ENCODE measurements around the gene MARCKS.
"Not testable (repeated sequence)": the region's sequence is repeated elsewhere in the genome, so short reads cannot be mapped to it uniquely, and the experiment has no call there.

MARCKS gene

DNA sequence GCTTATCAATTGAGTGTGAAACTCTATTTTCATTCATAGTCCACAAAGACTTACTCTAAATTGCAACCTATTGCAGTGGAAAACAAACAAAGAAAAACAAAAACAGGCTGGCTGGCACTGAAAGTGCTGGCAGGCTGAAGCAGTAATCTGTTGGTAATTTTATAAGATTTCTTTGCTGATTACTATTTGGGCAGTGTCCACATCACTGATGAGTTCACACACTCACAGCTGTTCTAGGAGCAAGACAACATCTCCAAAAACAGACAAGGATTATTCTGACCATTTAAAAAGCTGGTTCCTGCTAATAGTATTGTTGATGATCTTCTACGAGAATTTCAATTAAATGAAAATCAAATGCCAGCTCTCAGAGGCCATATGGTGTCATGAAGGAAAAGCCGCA lies 26.9 kb downstream of the MARCKS start:
- no peak for DNase-seq (ENCODE audit: low read depth)

DNA sequence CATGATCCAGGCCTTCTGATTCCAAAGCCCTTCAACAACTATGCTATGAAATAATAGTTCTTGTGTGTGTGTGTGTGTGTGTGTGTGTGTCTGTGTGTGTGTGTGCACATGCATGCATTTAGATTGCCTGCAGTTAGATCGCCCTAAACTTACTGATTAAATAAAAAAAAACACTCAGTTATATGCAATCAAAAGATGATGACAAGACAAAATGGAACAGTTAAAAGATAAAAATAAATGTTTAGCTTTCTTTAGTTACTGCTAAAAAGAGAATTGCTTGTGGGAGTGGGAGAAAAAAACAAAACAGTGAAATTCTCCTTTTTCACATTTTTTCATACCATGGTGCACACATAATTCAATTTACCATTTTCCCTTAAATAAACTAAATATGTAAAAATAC lies 29.4 kb downstream of the MARCKS start:
- no peak for DNase-seq (ENCODE audit: low read depth)

DNA sequence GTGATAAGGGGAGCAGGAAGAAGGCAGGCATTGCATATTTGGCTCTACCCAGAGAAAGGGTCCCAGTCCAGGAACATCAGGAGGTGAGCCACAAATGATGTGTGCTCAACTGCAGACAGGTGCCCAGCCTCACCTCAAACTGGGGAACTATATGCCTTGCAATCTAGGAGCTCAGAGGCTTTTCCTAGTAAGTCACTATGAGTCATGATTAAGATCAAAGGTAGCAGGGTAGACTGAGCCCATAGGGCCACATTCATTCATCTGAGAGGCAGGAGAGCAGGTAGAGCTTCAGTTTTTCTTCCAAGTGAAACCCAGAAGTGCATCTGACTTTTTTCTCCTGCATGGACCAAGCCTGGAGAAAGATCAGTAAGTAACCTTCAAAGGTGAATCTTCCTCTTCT lies 31.3 kb downstream of the MARCKS start:
- DNase-seq (ENCODE audit: low read depth) = no peak

DNA sequence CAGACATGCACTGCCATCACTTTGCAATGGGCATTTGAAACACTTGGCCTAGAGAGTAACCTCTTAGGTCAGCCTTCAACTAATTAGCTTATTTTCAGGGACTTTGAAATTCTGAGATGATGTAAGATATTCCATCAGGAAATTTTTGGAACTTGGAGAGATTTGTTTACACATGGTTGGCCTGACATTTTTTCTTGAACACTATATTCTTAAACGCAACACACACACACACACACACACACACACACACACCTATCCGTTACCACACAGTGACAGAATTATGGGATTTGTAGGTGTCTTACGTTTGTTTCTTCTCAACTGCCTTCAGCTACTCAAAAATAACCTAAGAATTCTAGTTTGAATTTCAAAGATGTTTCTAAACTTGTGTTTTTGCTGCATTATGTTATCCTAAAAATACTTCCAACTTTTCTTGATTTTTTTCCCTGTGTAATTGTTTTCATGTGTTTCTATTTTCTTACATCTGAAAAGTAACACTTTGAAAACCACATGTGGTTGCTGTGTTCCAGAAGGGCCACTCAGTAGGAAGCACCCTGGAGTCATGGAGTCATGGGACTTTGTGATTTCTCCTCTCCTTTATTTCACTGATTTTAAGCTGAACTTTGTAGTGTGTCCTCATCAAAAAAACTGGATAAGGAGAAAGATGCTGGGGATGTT lies 31.9 kb downstream of the MARCKS start:
- no peak for DNase-seq (ENCODE audit: low read depth)

DNA sequence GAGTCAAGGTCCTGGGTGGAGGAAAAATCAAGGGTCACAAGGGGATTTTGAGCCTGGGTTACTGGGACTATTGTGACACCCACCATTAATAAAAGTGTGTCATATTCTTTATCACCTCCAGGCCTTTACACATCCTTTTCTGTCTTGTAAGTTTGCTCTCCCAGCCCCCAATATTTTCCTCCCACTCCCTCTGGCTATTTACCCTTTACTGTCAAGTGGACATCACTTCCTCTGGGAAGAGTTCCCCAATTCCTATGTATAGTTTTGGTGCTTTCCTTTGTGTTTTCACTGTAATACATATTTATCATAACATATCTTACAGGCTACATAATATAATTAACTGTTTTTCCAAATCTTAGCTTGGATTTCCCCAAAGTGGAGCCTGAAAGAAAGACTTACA lies 36.3 kb downstream of the MARCKS start:
- no peak for DNase-seq (ENCODE audit: low read depth)

DNA sequence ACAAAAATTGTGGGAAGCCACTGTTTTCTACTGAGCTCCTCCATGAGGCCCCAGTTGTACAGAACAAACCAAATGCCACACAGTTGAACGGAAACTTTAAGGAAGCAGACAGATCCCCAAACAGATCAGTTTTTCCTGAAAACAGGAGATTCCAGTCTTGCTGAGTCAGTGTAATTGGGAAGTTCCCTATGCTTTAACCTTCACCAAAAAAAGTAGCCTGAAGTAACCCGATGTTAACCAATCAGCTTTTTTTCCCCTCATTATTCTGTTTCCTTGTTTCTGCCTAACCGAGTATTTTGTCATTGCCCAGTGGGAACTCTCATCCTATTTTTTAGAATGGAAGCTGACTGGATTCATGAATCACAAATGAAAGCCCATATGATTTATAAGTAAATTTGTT lies 36.7 kb downstream of the MARCKS start:
- DNase-seq (ENCODE audit: low read depth) = no peak

DNA sequence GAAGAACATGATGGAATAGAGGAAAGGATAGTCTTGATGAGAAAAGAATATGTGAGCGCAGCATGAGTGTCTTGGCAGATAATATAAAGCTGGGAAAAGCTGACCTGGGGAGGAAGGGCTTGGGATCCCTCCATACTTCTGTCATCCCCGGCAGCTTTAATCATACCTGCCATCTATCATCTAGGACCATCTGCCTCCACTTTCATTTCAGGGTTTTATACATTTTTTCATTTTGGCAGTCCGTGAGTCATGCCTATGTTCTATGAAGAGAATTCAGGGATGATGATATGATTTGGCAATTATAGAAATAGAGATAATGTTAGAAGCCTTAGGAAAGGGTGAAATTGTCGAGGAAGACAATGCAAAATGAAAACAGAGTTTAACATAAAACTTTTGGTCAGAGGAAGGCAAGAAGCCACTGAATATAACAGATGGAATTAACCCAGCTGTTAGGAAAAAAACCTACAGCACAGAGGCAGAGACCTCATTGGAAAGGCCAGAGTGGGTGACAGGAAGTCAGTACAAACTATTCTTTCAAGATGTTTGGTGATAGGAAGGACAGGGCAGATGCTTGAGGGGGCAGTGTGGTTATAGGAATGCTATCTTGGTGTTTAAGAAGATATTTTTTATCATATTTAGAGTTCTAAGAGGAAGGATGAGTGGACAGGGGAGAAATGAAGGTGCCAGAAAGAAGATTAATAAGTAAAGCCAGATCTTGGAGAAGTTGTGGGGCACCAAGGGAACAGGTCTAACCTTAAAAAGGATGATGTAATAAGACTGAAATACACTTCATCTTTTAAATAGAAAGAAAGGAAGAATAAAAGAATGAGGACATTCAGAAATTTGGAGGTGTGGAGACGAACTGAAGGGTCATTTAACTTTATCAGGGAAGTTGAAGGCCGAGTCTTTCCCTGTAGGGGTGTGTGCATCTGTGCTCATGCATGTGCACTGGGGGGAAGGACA lies 37.8 kb downstream of the MARCKS start:
- DNase-seq (ENCODE audit: low read depth) = no peak

DNA sequence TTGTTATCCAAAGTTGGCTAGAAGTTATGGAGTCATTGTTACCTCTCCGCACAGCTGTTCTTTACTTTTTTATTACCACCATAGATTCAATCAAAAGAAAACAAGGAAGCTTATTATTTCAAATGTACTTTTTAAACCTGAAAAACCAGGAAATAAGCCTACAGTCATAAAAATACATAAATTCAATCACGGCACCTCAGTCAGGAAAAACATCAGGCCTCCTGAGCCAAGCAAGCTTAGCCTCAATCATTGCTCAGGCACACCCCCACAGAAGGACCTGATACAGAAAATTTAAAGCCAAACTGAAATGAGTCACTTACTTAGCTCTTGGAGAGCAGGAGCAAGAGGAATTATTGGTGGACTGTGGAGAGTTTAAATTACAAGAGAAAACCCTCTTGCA lies 44.3 kb downstream of the MARCKS start:
- no peak for DNase-seq (ENCODE audit: low read depth)

DNA sequence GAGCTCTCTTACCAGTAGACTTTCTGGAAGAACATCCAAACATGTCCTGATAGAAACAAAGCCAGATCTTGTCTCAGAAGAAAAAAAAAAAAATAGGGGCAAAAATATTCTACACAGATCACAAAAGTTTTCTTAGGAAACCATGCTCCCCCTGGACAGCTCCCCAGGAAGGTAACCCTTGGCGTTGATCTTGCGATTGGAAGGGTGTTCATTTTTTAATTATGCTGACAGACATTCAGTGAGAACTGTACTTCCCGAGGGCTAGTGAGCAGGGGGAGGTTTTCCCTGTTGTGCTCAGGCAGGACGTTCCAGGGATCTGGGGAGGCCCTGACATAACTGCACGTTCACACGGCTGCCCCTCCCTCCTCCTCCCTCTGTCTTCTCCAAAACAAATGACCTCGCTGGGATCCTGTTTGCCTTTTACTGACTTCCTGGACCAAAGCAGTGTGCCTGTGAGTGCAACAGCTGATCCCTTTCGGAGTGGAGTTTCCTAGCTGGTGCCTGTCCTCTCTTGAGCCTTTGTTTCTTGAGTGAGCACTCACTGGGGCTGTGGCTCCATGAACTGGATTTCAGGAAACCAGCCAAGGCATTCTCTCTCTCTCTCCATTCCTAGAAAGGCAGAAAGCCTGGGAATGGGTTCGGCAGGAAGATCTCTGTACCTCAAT lies 46.7 kb downstream of the MARCKS start:
- no peak for DNase-seq (ENCODE audit: low read depth)

DNA sequence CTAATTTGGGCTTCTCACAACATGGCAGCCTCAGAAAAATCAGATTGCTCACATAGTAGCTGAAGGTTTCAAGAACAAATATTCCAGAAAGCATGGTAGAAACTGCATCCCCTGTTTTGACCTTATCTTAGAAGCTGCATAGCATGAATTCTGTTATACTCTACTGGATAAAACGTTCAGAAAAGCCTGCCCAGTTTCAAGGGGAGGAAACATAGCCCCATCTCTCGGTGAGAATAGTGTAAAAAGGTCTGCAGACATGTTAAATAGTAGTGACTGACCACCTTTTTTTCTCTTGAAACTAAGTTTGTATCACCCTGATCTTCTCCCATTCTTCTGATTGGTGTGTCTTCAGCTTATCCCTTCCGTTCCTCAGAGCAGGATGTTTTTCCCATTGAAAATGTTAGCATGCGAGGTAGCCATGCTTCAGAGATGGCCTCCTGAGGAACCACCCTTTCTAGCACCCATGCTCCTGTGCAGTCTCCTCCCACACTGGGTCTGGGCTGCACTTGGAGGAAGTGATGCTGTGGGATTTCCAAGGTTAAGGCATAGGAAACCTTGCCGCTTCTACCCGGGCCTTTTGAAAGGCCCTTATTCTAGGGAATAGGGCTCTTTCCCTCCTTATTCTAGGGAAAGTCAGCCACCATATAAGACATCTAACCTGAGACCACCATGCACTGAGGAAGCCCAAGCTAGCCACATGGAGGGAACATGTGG lies 50.1 kb downstream of the MARCKS start:
- DNase-seq (ENCODE audit: low read depth) = no peak

DNA sequence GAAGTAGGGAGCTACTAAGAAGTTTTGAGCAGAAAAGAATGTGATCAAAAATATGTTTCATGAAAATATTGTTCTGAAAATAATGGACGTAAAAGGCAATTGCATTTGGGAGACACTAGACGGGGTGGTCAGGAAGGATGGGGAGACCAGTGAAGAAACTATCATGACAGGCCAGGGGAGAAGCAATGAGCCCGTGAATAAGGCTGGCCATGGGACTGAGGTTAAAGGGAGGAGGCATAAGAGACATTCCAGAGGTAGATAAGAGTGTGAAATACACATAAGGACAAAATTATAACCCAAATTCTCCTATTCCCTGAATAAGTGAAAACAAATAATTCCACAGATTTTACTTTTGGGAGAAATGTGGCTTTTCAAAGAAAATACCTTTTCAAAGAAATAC lies 51.7 kb downstream of the MARCKS start:
- no peak for DNase-seq (ENCODE audit: low read depth)

DNA sequence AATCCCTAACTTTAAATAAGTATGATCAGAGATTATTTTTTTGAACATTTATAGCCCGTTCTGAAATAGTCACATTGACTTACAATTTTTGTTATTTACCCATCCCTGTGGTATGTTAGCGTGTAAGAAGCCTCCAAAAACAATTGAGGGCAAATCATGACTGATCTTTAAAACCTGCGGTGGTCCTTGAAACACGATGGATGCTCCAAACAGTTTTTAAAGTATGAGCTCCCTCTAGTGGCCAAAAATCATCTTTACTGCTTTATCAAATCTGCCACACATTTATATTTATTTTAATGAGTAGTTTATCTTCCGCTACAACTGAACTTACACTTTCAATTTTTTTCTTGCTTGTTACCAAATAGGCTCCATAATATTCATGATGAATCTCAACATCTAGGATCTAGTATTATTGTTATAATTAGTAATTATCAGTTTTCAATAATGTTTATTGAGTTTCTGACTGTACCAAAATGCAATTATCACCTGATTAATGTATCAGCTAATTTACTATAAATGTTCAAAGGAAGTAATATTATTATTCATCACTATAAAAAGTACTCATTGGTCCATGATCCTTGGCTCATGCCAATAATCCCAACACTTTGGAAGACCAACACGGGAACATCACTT lies 52.2 kb downstream of the MARCKS start:
- no peak for DNase-seq (ENCODE audit: low read depth)

DNA sequence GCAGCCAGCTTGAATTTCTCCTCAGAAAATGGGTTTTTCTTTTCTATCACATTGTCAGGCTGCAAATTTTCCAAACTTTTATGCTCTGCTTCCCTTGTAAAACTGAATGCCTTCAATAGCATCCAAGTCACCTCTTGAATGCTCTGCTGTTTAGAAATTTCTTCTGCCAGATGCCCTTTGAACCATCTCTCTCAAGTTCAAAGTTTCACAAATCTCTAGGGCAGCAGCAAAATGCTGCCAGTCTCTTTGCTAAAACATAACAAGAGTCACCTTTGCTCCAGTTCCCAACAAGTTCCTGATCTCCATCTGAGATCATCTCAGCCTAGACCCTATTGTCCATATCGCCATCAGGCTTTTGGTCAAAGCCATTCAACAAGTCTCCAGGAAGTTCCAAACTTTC lies 53.1 kb downstream of the MARCKS start:
- DNase-seq (ENCODE audit: low read depth) = not testable (repeated sequence)

All from stimulated activated CD8-positive, alpha-beta memory T cell treated with anti-CD3 and anti-CD28 coated beads, Interleukin-12 subunit alpha, Interleukin-12 subunit beta, amount 100 ng/mL, for 4 hours (primary cell).